ENCODE results near the gene FTSJ1.
A peak's percentile ranks its signal among the peaks of the same experiment; 100 is the strongest.
"Not testable (repeated sequence)": the region's sequence is repeated elsewhere in the genome, so short reads cannot be mapped to it uniquely, and the experiment has no call there.

FTSJ1 gene

DNA sequence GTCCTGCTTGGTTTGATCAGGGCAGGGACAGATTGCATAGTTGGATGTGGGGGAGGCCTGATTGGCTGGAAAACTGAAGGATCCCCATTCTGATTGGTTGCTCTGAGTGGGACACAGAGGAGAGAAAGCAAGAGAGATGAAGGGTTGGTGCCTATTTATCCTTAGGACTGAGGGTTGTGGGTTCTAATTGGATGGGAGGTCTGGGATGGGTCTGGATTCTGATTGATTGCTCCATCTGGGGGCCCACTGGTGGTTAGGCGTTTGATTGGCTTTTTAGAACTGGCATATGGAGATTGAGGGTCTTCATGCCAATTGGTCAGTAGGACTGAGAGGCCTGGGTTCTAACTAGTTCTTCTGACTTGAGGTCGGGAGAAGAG, 45.0 kb downstream of the FTSJ1 start:
- DNase-seq (ENCODE audit: extremely low read depth, low read depth), result no peak
- TF ChIP-seq, protein P1, sequence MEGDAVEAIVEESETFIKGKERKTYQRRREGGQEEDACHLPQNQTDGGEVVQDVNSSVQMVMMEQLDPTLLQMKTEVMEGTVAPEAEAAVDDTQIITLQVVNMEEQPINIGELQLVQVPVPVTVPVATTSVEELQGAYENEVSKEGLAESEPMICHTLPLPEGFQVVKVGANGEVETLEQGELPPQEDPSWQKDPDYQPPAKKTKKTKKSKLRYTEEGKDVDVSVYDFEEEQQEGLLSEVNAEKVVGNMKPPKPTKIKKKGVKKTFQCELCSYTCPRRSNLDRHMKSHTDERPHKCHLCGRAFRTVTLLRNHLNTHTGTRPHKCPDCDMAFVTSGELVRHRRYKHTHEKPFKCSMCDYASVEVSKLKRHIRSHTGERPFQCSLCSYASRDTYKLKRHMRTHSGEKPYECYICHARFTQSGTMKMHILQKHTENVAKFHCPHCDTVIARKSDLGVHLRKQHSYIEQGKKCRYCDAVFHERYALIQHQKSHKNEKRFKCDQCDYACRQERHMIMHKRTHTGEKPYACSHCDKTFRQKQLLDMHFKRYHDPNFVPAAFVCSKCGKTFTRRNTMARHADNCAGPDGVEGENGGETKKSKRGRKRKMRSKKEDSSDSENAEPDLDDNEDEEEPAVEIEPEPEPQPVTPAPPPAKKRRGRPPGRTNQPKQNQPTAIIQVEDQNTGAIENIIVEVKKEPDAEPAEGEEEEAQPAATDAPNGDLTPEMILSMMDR (IDR thresholded peaks at IDR 0.05; ENCODE audit: low read depth, low read length, missing control alignments), result no peak
- peak overlapping the region; percentile 70 for H3K4me3 ChIP-seq (replicated peaks; ENCODE audit: low read depth, low read length)

- TF ChIP-seq, protein P1 (IDR thresholded peaks at IDR 0.05; ENCODE audit: low read depth, low read length, missing control alignments), result no peak
- peak within 1 kb of the TSS; percentile 70 for H3K4me3 ChIP-seq (replicated peaks; ENCODE audit: low read depth, low read length)
- DNase-seq (ENCODE audit: extremely low read depth, low read depth), result peak; percentile 56
Observed at GRCh38 chrX:48521353-48522243, 45.6 kb downstream of the FTSJ1 start, which contains the start of gene EBP. TSS of gene EBP (plus strand) at chrX:48521808. CDS start at chrX:48523772, 1,964 bp downstream.

GRCh38 chrX:48522291-48522690, 46.3 kb downstream of the FTSJ1 start:
- no peak for DNase-seq (ENCODE audit: extremely low read depth, low read depth)
- TF ChIP-seq, protein P1 (IDR thresholded peaks at IDR 0.05; ENCODE audit: low read depth, low read length, missing control alignments), result no peak
- peak overlapping the region; percentile 70 for H3K4me3 ChIP-seq (replicated peaks; ENCODE audit: low read depth, low read length)

- no peak overlapping the region for H3K4me3 ChIP-seq (replicated peaks; ENCODE audit: low read depth, low read length)
Observed at GRCh38 chrX:48523682-48524081, 47.7 kb downstream of the FTSJ1 start.

GRCh38 chrX:48525853-48526252, 49.9 kb downstream of the FTSJ1 start:
- not testable (repeated sequence) for DNase-seq (ENCODE audit: extremely low read depth, low read depth); H3K4me3 ChIP-seq (replicated peaks; ENCODE audit: low read depth, low read length)

More at GRCh38 chrX:48523682-48524081, 47.7 kb downstream of the FTSJ1 start:
- TF ChIP-seq, protein P1 (IDR thresholded peaks at IDR 0.05; ENCODE audit: low read depth, low read length, missing control alignments), result no peak
- DNase-seq (ENCODE audit: extremely low read depth, low read depth), result no peak

- H3K4me3 ChIP-seq (replicated peaks; ENCODE audit: low read depth, low read length), result no peak overlapping the region
- no peak for DNase-seq (ENCODE audit: extremely low read depth, low read depth)
- TF ChIP-seq, protein P1 (IDR thresholded peaks at IDR 0.05; ENCODE audit: low read depth, low read length, missing control alignments), result no peak
Observed at GRCh38 chrX:48530736-48531135, 54.7 kb downstream of the FTSJ1 start.

DNA sequence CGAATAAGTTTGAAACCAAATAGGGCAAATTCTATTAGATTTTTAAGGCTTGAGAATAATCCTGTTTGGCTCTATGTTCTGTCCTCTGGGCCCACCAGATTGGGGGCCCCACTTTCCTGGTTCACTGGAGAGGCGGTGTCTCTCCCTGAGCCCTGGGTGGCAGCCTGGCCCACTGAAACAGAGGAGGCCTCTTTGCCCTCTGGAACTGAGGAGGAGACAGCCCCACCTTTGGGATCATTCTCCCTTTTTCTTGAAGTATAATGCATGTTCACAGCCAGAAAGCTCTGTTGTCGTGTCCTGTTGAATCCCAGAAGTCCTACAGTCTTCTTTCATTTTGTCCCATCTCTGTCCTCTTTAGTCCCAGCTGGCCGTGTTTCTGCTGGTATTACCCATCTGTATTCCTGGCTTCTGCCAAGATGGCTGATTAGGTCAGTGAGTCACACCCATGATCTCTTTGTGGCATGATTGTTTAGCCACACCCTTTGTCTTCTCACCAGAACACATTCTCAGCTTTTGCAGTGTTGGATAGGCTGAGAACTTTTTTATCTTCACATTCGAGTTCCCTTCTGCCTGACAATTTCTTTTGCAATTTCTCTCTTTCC, 55.5 kb downstream of the FTSJ1 start:
- no peak overlapping the region for H3K4me3 ChIP-seq (replicated peaks; ENCODE audit: low read depth, low read length)
- DNase-seq (ENCODE audit: extremely low read depth, low read depth), result peak; percentile 42
- TF ChIP-seq, protein P1 (IDR thresholded peaks at IDR 0.05; ENCODE audit: low read depth, low read length, missing control alignments), result no peak
